ENCODE data around the gene POU4F3.

POU4F3 gene

DNA sequence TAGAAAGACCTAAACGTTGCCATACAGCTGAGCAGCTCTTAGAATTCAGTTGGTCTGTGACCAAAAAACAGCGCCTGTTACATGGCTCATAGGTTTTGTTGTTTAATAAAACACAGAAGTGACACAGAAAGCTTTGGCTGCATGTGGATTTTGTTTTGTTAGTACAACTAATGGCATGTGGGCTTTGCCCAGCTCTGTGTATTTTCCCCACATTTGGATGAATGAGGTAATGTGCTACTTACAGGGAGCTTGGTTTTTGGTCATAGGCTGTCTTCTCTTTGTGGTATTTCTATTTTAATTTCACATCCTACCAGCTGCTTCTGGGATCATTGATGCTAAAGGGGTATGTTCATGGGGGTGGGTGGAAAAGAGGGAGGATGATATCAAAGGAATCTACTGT is 37.0 kb upstream of the POU4F3 start:
- no peaks in the 10 kb centered on the region for H3K36me3 ChIP-seq
- no peak for DNase-seq
- H3K4me3 ChIP-seq (ENCODE audit: low read depth, low read length), result no peak overlapping the region
- no peak overlapping the region for H3K27ac ChIP-seq
- TF ChIP-seq, protein P1, sequence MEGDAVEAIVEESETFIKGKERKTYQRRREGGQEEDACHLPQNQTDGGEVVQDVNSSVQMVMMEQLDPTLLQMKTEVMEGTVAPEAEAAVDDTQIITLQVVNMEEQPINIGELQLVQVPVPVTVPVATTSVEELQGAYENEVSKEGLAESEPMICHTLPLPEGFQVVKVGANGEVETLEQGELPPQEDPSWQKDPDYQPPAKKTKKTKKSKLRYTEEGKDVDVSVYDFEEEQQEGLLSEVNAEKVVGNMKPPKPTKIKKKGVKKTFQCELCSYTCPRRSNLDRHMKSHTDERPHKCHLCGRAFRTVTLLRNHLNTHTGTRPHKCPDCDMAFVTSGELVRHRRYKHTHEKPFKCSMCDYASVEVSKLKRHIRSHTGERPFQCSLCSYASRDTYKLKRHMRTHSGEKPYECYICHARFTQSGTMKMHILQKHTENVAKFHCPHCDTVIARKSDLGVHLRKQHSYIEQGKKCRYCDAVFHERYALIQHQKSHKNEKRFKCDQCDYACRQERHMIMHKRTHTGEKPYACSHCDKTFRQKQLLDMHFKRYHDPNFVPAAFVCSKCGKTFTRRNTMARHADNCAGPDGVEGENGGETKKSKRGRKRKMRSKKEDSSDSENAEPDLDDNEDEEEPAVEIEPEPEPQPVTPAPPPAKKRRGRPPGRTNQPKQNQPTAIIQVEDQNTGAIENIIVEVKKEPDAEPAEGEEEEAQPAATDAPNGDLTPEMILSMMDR (IDR thresholded peaks at IDR 0.05; ENCODE audit: low read depth, low read length), result no peak
- no peaks in the 10 kb centered on the region for H3K9me3 ChIP-seq (ENCODE audit: severe bottlenecking)
- H3K27me3 ChIP-seq (ENCODE audit: insufficient read depth, low read depth, severe bottlenecking), result no peaks in the 10 kb centered on the region

DNA sequence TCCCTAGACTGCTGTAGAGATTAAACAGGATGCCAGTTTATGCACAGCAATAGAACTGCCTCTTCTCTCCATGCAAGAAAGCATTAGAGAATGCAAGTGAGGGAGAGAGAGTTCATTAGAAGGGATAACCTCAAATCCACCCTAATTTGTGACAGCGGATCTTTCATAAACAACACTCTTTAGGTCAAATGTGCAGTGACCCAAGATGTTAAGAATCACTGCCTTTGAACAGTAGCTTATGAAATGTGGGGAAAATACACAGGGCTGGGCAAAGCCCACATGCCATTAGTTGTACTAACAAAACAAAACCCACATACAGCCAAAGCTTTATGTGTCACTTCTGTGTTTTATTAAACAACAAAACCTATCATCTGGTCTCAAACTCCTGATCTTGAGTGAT is 36.2 kb upstream of the POU4F3 start:
- TF ChIP-seq, protein P1 (IDR thresholded peaks at IDR 0.05; ENCODE audit: low read depth, low read length), result no peak
- Histone ChIP-seq H3K9me3 (ENCODE audit: severe bottlenecking) (no peaks in the 10 kb centered on the region), H3K4me3 (ENCODE audit: low read depth, low read length) (no peak overlapping the region), H3K27me3 (ENCODE audit: insufficient read depth, low read depth, severe bottlenecking) (no peaks in the 10 kb centered on the region), H3K27ac (no peak overlapping the region), H3K36me3 (no peaks in the 10 kb centered on the region)
- no peak for DNase-seq

DNA sequence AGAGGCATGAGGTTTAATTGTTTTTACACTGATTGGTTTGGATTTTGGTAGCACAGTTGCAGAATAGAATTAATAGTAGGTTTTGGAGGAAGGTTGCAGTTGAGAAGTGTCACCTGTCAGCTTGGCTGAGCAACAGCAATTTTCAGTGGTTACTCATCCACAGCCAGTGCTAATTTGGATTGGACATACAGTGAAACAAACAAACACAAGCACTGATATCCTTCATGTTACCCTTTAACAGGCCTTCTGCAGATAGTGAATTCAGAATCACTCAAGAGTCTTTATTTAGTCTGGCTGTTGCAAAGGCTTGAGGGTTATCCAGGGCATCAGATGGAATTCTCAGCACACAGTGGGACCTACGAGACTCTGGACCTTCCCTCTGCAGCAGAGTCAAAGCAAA is 31.8 kb upstream of the POU4F3 start:
- no peak overlapping the region for H3K27ac ChIP-seq
- no peaks in the 10 kb centered on the region for H3K9me3 ChIP-seq (ENCODE audit: severe bottlenecking)
- H3K27me3 ChIP-seq (ENCODE audit: insufficient read depth, low read depth, severe bottlenecking), result no peaks in the 10 kb centered on the region
- TF ChIP-seq, protein P1 (IDR thresholded peaks at IDR 0.05; ENCODE audit: low read depth, low read length), result no peak
- no peak for DNase-seq
- H3K36me3 ChIP-seq, result no peaks in the 10 kb centered on the region
- H3K4me3 ChIP-seq (ENCODE audit: low read depth, low read length), result no peak overlapping the region

DNA sequence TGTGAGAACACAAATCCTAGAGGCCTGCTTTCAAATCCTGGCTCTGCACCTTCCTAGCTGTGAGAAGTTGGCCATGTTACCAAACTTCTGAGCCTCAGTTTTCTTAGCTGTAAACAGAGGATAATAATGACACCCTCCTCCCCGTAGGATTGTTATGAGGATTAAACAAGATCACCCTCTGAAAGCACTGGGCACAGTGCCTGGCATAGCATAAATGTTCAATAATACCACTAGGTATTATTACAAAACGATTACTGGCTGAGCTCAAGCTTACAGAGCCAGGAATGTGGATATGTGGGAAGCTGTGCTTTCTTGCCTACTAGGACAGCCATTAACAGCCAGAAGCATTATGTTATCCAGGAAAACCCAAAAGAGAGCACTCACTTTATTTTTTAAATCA is 30.8 kb upstream of the POU4F3 start:
- H3K4me3 ChIP-seq (ENCODE audit: low read depth, low read length), result no peak overlapping the region
- no peaks in the 10 kb centered on the region for H3K36me3 ChIP-seq
- TF ChIP-seq, protein P1 (IDR thresholded peaks at IDR 0.05; ENCODE audit: low read depth, low read length), result no peak
- H3K27ac ChIP-seq, result no peak overlapping the region
- H3K9me3 ChIP-seq (ENCODE audit: severe bottlenecking), result no peaks in the 10 kb centered on the region
- no peak for DNase-seq
- H3K27me3 ChIP-seq (ENCODE audit: insufficient read depth, low read depth, severe bottlenecking), result no peaks in the 10 kb centered on the region

DNA sequence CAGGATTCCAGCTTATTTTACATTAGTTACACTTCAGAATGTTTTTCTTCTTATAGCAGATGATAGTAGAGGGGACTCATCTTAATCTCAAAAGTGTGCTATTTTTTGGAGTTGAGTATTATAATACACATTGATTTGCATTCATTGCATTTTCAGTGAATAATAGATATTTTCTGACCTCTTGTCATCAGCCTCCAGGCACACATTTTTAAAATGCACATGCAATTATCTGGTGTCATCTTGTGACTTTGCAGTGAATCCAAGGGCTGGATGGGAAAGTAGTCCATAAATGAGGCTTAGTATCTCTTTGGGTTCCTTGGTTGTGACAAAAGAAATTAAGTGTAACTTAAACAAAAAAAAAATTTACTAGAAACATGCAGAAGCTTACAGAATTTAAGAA is 28.1 kb upstream of the POU4F3 start:
- H3K9me3 ChIP-seq (ENCODE audit: severe bottlenecking), result no peaks in the 10 kb centered on the region
- TF ChIP-seq, protein P1 (IDR thresholded peaks at IDR 0.05; ENCODE audit: low read depth, low read length), result no peak
- DNase-seq, result no peak
- H3K36me3 ChIP-seq, result no peaks in the 10 kb centered on the region
- H3K4me3 ChIP-seq (ENCODE audit: low read depth, low read length), result no peak overlapping the region
- no peaks in the 10 kb centered on the region for H3K27me3 ChIP-seq (ENCODE audit: insufficient read depth, low read depth, severe bottlenecking)
- H3K27ac ChIP-seq, result no peak overlapping the region

DNA sequence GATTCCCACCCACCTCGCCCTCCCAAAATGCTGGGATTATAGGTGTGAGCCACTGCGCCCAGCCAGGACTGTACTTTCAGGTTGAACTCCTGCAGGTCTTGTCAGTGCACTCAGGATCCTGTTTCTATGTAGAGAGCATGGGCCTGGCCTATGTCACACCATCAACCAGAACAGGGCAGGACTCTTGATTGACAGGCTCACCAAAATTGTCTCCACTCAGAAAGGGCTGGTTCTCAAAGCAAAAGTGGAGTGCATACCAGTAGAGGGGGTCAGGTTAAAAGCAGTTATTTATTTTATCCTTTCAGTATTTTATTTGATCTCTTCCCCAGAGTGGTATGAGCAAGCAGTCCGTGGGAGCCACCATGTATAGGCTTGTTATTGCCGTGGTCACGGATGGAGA is 27.4 kb upstream of the POU4F3 start:
- no peak for DNase-seq
- no peaks in the 10 kb centered on the region for H3K27me3 ChIP-seq (ENCODE audit: insufficient read depth, low read depth, severe bottlenecking)
- no peak overlapping the region for H3K27ac ChIP-seq
- H3K9me3 ChIP-seq (ENCODE audit: severe bottlenecking), result no peaks in the 10 kb centered on the region
- no peaks in the 10 kb centered on the region for H3K36me3 ChIP-seq
- no peak overlapping the region for H3K4me3 ChIP-seq (ENCODE audit: low read depth, low read length)
- TF ChIP-seq, protein P1 (IDR thresholded peaks at IDR 0.05; ENCODE audit: low read depth, low read length), result no peak
